Glutamatergic neuron (in vitro differentiated cells): ENCODE measurements around the gene DCST1. TPM values are rescaled to one million over a fixed set of nuclear protein-coding genes. Genes with fewer than 3 reads are reported as not detected.
"Not testable (repeated sequence)": the region's sequence is repeated elsewhere in the genome, so short reads cannot be mapped to it uniquely, and the experiment has no call there.

Experiments used
- DNase-seq: peaks from one replicate; pipeline ENCODE4 v3.0.0; 2022
- H3K27ac Mint-ChIP-seq: one replicate; pipeline ENCODE4 v1.8.0; 2020; ENCODE audit warnings: mild to moderate bottlenecking, mixed read lengths, inconsistent platforms; ENCODE audit not compliant: unreplicated experiment
- H3K27me3 Mint-ChIP-seq: one replicate; pipeline ENCODE4 v1.8.0; 2020; ENCODE audit warnings: mild to moderate bottlenecking, moderate library complexity, mixed read lengths, inconsistent platforms; ENCODE audit not compliant: unreplicated experiment
- H3K36me3 Mint-ChIP-seq: one replicate; pipeline ENCODE4 v1.8.0; 2020; ENCODE audit warnings: mild to moderate bottlenecking, mixed read lengths, inconsistent platforms; ENCODE audit not compliant: unreplicated experiment
- H3K4me1 Mint-ChIP-seq: one replicate; pipeline ENCODE4 v1.8.0; 2020; ENCODE audit warnings: mild to moderate bottlenecking, low read depth, mixed read lengths, inconsistent platforms; ENCODE audit not compliant: unreplicated experiment
- H3K4me3 Mint-ChIP-seq: one replicate; pipeline ENCODE4 v1.8.0; 2020; ENCODE audit warnings: mild to moderate bottlenecking, mixed read lengths, inconsistent platforms; ENCODE audit not compliant: unreplicated experiment
- H3K9me3 Mint-ChIP-seq: one replicate; pipeline ENCODE4 v1.8.0; 2020; ENCODE audit warnings: mild to moderate bottlenecking, moderate library complexity, mixed read lengths, inconsistent platforms; ENCODE audit not compliant: unreplicated experiment
- CTCF ChIP-seq: fragments of 200-600 bp; sonication (generic); IDR thresholded peaks from one replicate; pipeline ENCODE4 v1.5.0; 2021; ENCODE audit not compliant: partially characterized antibody, unreplicated experiment
- total RNA-seq: library from RNA; stranded (reverse); fragmentation: NEBNext Ultra II Directional; extraction: Animal tissue kit (Norgen Biotek cat#: 25700); gene quantifications from one replicate; pipeline ENCODE4 v1.2.1, GENCODE V29; 2021; ENCODE audit not compliant: unreplicated experiment

Gene DCST1
- total RNA-seq, 1 donor from 2014 or later: not detected

GRCh38 chr1:154994269-154994587 lies 39.4 kb upstream of the DCST1 start:
- DNase-seq: no peak
- no peak overlapping the region for H3K27ac Mint-ChIP-seq
- peaks cover 3% of the 10 kb centered on the region for H3K4me1 Mint-ChIP-seq
- no peaks in the 10 kb centered on the region for H3K36me3 Mint-ChIP-seq
- peaks cover 5% of the 10 kb centered on the region for H3K27me3 Mint-ChIP-seq
- no peak for TF ChIP-seq CTCF
- no peak overlapping the region for H3K4me3 Mint-ChIP-seq
- peaks cover 3% of the 10 kb centered on the region for H3K9me3 Mint-ChIP-seq

- peaks cover 4% of the 10 kb centered on the region for H3K4me1 Mint-ChIP-seq
- DNase-seq: no peak
- no peak overlapping the region for H3K27ac Mint-ChIP-seq
- H3K9me3 Mint-ChIP-seq: peaks cover 3% of the 10 kb centered on the region
- no peak overlapping the region for H3K4me3 Mint-ChIP-seq
- no peak for TF ChIP-seq CTCF
- no peaks in the 10 kb centered on the region for H3K36me3 Mint-ChIP-seq
- peaks cover 5% of the 10 kb centered on the region for H3K27me3 Mint-ChIP-seq
Observed at GRCh38 chr1:154994591-154994990, 39.0 kb upstream of the DCST1 start.

- H3K36me3 Mint-ChIP-seq, H3K9me3 Mint-ChIP-seq, H3K27ac Mint-ChIP-seq, H3K27me3 Mint-ChIP-seq, H3K4me1 Mint-ChIP-seq, H3K4me3 Mint-ChIP-seq: not testable (repeated sequence)
- peak; percentile 49 for TF ChIP-seq CTCF
- DNase-seq: peak; percentile 63
Observed at GRCh38 chr1:154995301-154995983, 38.2 kb upstream of the DCST1 start.

GRCh38 chr1:154996966-154997701 lies 36.5 kb upstream of the DCST1 start:
- H3K4me1 Mint-ChIP-seq: peaks cover 4% of the 10 kb centered on the region
- no peak for TF ChIP-seq CTCF
- no peak overlapping the region for H3K27ac Mint-ChIP-seq
- no peak overlapping the region for H3K4me3 Mint-ChIP-seq
- no peak for DNase-seq
- H3K36me3 Mint-ChIP-seq: no peaks in the 10 kb centered on the region
- H3K27me3 Mint-ChIP-seq: peaks cover 7% of the 10 kb centered on the region
- peaks cover 5% of the 10 kb centered on the region for H3K9me3 Mint-ChIP-seq

GRCh38 chr1:154998201-154998780 lies 35.3 kb upstream of the DCST1 start:
- no peak overlapping the region for H3K4me3 Mint-ChIP-seq
- peaks cover 5% of the 10 kb centered on the region for H3K9me3 Mint-ChIP-seq
- TF ChIP-seq CTCF: no peak
- no peak for DNase-seq
- H3K36me3 Mint-ChIP-seq: no peaks in the 10 kb centered on the region
- peaks cover 5% of the 10 kb centered on the region for H3K27me3 Mint-ChIP-seq
- H3K4me1 Mint-ChIP-seq: peaks cover 4% of the 10 kb centered on the region
- H3K27ac Mint-ChIP-seq: no peak overlapping the region
